Astrocyte (in vitro differentiated cells and primary cell): ENCODE data around the gene PRSS12.

ENCODE experiments used
- EZH2 ChIP-seq: IDR thresholded peaks from 2 replicates; pipeline ENCODE4 v1.6.1; 2012; ENCODE audit warnings: mild to moderate bottlenecking, low read length, inconsistent platforms; ENCODE audit not compliant: insufficient read depth
- TF ChIP-seq, protein P1 (sequence below): IDR thresholded peaks from 2 replicates; pipeline ENCODE4 v1.5.1; 2011; ENCODE audit warnings: low read depth, mild to moderate bottlenecking, inconsistent platforms, low read length, moderate library complexity; ENCODE audit not compliant: insufficient read depth

DNA sequence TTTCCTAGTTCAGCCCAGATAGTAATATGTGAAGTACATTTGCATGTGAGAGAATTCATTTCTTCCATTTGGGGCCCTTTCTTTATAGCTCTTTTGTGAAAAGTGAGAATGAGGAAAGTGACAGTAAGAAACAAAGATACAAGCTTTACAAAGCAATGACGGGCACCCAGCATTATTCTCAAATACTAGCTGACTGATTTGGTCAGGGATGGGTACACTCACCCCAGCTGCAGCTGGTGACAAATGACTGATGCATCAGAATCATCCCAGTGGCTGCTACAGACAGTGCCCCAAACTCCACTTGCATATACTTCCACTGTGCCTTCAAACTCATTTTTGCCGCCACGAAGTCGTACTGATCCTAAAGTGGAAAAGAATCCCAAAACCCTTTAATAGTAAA, 14.8 kb downstream of the PRSS12 start:
- TF ChIP-seq EZH2, result no peak
- TF ChIP-seq, protein P1, sequence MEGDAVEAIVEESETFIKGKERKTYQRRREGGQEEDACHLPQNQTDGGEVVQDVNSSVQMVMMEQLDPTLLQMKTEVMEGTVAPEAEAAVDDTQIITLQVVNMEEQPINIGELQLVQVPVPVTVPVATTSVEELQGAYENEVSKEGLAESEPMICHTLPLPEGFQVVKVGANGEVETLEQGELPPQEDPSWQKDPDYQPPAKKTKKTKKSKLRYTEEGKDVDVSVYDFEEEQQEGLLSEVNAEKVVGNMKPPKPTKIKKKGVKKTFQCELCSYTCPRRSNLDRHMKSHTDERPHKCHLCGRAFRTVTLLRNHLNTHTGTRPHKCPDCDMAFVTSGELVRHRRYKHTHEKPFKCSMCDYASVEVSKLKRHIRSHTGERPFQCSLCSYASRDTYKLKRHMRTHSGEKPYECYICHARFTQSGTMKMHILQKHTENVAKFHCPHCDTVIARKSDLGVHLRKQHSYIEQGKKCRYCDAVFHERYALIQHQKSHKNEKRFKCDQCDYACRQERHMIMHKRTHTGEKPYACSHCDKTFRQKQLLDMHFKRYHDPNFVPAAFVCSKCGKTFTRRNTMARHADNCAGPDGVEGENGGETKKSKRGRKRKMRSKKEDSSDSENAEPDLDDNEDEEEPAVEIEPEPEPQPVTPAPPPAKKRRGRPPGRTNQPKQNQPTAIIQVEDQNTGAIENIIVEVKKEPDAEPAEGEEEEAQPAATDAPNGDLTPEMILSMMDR, result no peak
